Neural progenitor cell (in vitro differentiated cells): ENCODE data around the gene NBDY. TPM values are rescaled to one million over a fixed set of nuclear protein-coding genes. Genes with fewer than 3 reads are reported as not detected.

Experiments
- DNase-seq: peaks from one replicate; pipeline ENCODE4 v3.0.0-alpha.2; 2016; ENCODE audit warnings: low spot score
- H2AFZ ChIP-seq: fragments of 200-600 bp; sonication (generic); replicated peaks from 2 replicates; pipeline ENCODE4 v1.6.1; 2016; ENCODE audit warnings: antibody characterized with exemption
- H3F3A ChIP-seq: fragments of 200-600 bp; sonication (generic); 2 replicates; pipeline ENCODE4 v1.6.1; 2016; ENCODE audit warnings: antibody characterized with exemption, low read depth
- H3K27ac ChIP-seq: fragments of 200-600 bp; sonication (generic); 2 replicates; pipeline ENCODE4 v1.5.1; 2016; ENCODE audit warnings: mild to moderate bottlenecking
- H3K27me3 ChIP-seq: fragments of 200-600 bp; sonication (generic); 2 replicates; pipeline ENCODE4 v1.6.1; 2016; ENCODE audit warnings: mild to moderate bottlenecking, moderate library complexity
- H3K36me3 ChIP-seq: fragments of 200-600 bp; sonication (generic); 2 replicates; pipeline ENCODE4 v1.5.1; 2016
- H3K4me1 ChIP-seq: fragments of 200-600 bp; sonication (generic); 2 replicates; pipeline ENCODE4 v1.6.1; 2016; ENCODE audit warnings: mixed run types
- H3K4me2 ChIP-seq: fragments of 200-600 bp; sonication (generic); 2 replicates; pipeline ENCODE4 v1.6.1; 2016
- H3K4me3 ChIP-seq: fragments of 200-600 bp; sonication (generic); 2 replicates; pipeline ENCODE4 v1.5.1; 2016
- H3K79me2 ChIP-seq: fragments of 200-600 bp; sonication (generic); 2 replicates; pipeline ENCODE4 v1.6.1; 2016; ENCODE audit warnings: low read depth
- H3K9ac ChIP-seq: fragments of 200-600 bp; sonication (generic); 2 replicates; pipeline ENCODE4 v1.6.1; 2016
- H3K9me3 ChIP-seq: fragments of 200-600 bp; sonication (generic); 2 replicates; pipeline ENCODE4 v1.5.1; 2016; ENCODE audit warnings: low read depth
- H4K20me1 ChIP-seq: fragments of 200-600 bp; sonication (generic); 2 replicates; pipeline ENCODE4 v1.6.1; 2016; ENCODE audit warnings: low read depth
- H3K27ac Mint-ChIP-seq: 3 replicates; pipeline ENCODE4 v1.8.0; 2021; ENCODE audit warnings: mixed read lengths
- H3K27me3 Mint-ChIP-seq: 2 replicates; pipeline ENCODE4 v1.8.0; 2022; ENCODE audit warnings: low read depth, mild to moderate bottlenecking, inconsistent platforms, moderate library complexity, mixed read lengths; ENCODE audit not compliant: insufficient read depth
- H3K36me3 Mint-ChIP-seq: 3 replicates; pipeline ENCODE4 v1.8.0; 2021; ENCODE audit warnings: mixed read lengths
- H3K4me1 Mint-ChIP-seq: 3 replicates; pipeline ENCODE4 v1.8.0; 2021; ENCODE audit warnings: mixed read lengths
- H3K4me3 Mint-ChIP-seq: 3 replicates; pipeline ENCODE4 v1.8.0; 2021; ENCODE audit warnings: mild to moderate bottlenecking, moderate library complexity, mixed read lengths
- H3K9me3 Mint-ChIP-seq: 3 replicates; pipeline ENCODE4 v1.8.0; 2020; ENCODE audit warnings: mixed read lengths
- EZH2 ChIP-seq: fragments of 200-600 bp; sonication (generic); IDR thresholded peaks from 2 replicates; pipeline ENCODE4 v1.6.1; 2017; ENCODE audit warnings: antibody characterized with exemption, mild to moderate bottlenecking, moderate library complexity
- EZH2phosphoT487 ChIP-seq: fragments of 200-600 bp; sonication (generic); IDR thresholded peaks from 2 replicates; pipeline ENCODE4 v1.6.1; 2017; ENCODE audit warnings: antibody characterized with exemption
- total RNA-seq: library from RNA; depleted of rRNA; stranded (reverse); fragments of >200 nt; gene quantifications from 2 replicates; pipeline ENCODE4 v1.2.3, GENCODE V29; 2015; ENCODE audit warnings: low replicate concordance
- TF ChIP-seq, protein P1 (sequence below): fragments of 200-600 bp; sonication (generic); IDR thresholded peaks from 2 replicates; pipeline ENCODE4 v1.5.1; 2017; ENCODE audit warnings: antibody characterized with exemption, mild to moderate bottlenecking

Gene NBDY
- total RNA-seq, 1 donor from 2014 or later: 12.2 TPM

DNA sequence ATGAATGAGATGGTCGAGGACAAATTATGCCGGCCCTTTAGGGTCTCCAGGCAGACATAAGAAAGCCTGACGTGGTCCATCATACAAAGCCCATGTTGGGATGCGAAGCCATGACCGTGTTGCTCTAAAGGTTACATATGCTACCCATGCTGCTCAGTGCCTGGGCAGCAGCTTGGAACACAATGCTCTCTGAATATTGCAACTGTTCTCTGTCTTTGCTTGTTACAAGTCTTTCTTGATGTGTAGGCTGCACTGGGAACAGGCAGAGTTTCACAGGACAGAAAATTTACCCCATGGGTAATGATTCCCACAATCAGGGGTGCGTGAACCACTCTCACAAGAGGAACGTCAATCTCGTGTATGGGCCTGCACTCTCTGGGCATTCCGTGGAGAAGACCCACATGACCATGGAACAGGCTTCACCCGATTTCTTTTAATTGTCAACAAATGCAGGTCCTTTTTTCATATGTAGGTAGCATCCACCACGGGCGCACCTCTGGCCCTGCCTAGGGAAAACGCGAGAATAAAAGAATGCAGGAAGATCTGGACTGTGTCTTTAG, 66.3 kb downstream of the NBDY start:
- DNase-seq: no peak
- H3K27ac ChIP-seq: no peak overlapping the region
- H3K4me3 Mint-ChIP-seq: no peak overlapping the region
- H3K9ac ChIP-seq: no peak overlapping the region
- H3K27me3 ChIP-seq: no peaks in the 10 kb centered on the region
- H3K4me2 ChIP-seq: no peak overlapping the region
- no peaks in the 10 kb centered on the region for H3K9me3 ChIP-seq
- no peak overlapping the region for H3K27ac Mint-ChIP-seq
- no peaks in the 10 kb centered on the region for H3K36me3 ChIP-seq
- H3K36me3 Mint-ChIP-seq: peaks cover 32% of the 10 kb centered on the region
- TF ChIP-seq, protein P1, sequence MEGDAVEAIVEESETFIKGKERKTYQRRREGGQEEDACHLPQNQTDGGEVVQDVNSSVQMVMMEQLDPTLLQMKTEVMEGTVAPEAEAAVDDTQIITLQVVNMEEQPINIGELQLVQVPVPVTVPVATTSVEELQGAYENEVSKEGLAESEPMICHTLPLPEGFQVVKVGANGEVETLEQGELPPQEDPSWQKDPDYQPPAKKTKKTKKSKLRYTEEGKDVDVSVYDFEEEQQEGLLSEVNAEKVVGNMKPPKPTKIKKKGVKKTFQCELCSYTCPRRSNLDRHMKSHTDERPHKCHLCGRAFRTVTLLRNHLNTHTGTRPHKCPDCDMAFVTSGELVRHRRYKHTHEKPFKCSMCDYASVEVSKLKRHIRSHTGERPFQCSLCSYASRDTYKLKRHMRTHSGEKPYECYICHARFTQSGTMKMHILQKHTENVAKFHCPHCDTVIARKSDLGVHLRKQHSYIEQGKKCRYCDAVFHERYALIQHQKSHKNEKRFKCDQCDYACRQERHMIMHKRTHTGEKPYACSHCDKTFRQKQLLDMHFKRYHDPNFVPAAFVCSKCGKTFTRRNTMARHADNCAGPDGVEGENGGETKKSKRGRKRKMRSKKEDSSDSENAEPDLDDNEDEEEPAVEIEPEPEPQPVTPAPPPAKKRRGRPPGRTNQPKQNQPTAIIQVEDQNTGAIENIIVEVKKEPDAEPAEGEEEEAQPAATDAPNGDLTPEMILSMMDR: no peak
- TF ChIP-seq EZH2phosphoT487 (no peak), EZH2 (no peak)
- H3K4me1 Mint-ChIP-seq: peaks cover 4% of the 10 kb centered on the region
- no peaks in the 10 kb centered on the region for H3F3A ChIP-seq
- H3K4me1 ChIP-seq: peaks cover 4% of the 10 kb centered on the region
- H3K27me3 Mint-ChIP-seq: peaks cover 3% of the 10 kb centered on the region
- H2AFZ ChIP-seq: no peak overlapping the region
- H3K4me3 ChIP-seq: no peak overlapping the region
- H3K9me3 Mint-ChIP-seq: peaks cover 23% of the 10 kb centered on the region
- no peaks in the 10 kb centered on the region for H4K20me1 ChIP-seq
- no peaks in the 10 kb centered on the region for H3K79me2 ChIP-seq

DNA sequence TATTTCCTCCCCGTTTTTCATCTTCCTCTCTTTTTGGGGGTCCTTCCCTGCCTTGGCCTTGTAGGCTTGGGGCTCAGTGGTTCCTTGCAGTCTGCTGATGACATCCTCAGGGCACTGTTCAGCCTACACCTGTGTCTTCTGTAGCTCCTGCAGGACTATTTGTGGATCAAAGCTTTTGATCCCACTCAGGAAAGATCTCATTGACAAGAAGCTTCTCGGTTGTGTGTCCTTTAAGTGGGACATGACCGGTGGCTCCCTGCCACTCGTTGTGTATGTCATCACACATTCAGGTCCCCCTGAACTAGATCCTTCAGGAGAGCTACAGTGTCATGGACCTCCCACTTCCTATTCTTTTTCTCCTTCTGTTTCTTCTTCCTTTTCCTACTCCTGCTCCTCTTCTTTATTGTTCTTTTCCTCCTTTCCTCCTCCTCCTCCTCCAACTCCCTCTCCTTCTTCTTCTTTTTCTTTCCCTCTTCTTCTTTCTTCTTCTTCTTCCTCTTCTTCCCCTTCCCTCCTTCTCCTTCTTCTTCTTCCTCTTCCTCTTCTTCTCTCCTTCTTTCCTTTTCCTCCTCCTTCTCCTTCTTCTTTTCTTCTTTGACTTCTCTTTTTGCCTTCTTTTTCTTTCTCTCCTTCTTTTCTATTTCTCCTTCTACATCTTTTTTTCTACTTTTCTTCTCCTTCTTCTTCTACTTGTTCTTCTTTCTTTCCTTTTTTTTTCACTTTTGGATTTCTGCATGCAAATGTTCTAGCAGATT, 67.8 kb downstream of the NBDY start:
- Histone ChIP-seq H3K79me2 (no peaks in the 10 kb centered on the region), H4K20me1 (no peaks in the 10 kb centered on the region), H3K4me2 (no peak overlapping the region), H3K4me3 (no peak overlapping the region), H3K4me1 (peaks cover 4% of the 10 kb centered on the region), H3F3A (no peaks in the 10 kb centered on the region), H3K27me3 (no peaks in the 10 kb centered on the region), H3K9me3 (no peaks in the 10 kb centered on the region), H3K27ac (no peak overlapping the region), H3K36me3 (no peaks in the 10 kb centered on the region), H3K9ac (no peak overlapping the region), H2AFZ (no peak overlapping the region)
- no peak overlapping the region for H3K27ac Mint-ChIP-seq
- peaks cover 27% of the 10 kb centered on the region for H3K36me3 Mint-ChIP-seq
- TF ChIP-seq EZH2phosphoT487 (no peak), EZH2 (no peak)
- TF ChIP-seq, protein P1: no peak
- DNase-seq: no peak
- H3K4me3 Mint-ChIP-seq: no peak overlapping the region
- peaks cover 7% of the 10 kb centered on the region for H3K27me3 Mint-ChIP-seq
- peaks cover 4% of the 10 kb centered on the region for H3K4me1 Mint-ChIP-seq
- H3K9me3 Mint-ChIP-seq: peaks cover 19% of the 10 kb centered on the region

GRCh38 chrX:56797574-56798338, 68.7 kb downstream of the NBDY start:
- H3K4me1 ChIP-seq: peaks cover 4% of the 10 kb centered on the region
- no peak overlapping the region for H3K9ac ChIP-seq
- no peak overlapping the region for H3K4me3 ChIP-seq
- no peak for DNase-seq
- Mint-ChIP-seq H3K4me3 (no peak overlapping the region), H3K27ac (no peak overlapping the region), H3K27me3 (peaks cover 7% of the 10 kb centered on the region), H3K4me1 (peaks cover 4% of the 10 kb centered on the region), H3K9me3 (peaks cover 16% of the 10 kb centered on the region), H3K36me3 (peaks cover 21% of the 10 kb centered on the region)
- no peak overlapping the region for H3K4me2 ChIP-seq
- H2AFZ ChIP-seq: no peak overlapping the region
- H4K20me1 ChIP-seq: no peaks in the 10 kb centered on the region
- no peaks in the 10 kb centered on the region for H3K36me3 ChIP-seq
- TF ChIP-seq EZH2phosphoT487 (no peak), EZH2 (no peak)
- TF ChIP-seq, protein P1: no peak
- H3K79me2 ChIP-seq: no peaks in the 10 kb centered on the region
- H3F3A ChIP-seq: peaks cover 3% of the 10 kb centered on the region
- H3K9me3 ChIP-seq: no peaks in the 10 kb centered on the region
- H3K27me3 ChIP-seq: no peaks in the 10 kb centered on the region
- H3K27ac ChIP-seq: no peak overlapping the region
